Stomach (tissue), 4 donors: ENCODE results near the gene ZNF469.

Experiments used
- CTCF ChIP-seq, 7 experiments: fragments of 450-650 bp in 4 of 7; fragments of 200-600 bp in 3 of 7; sonication (generic) in 3 of 7; IDR thresholded peaks; one replicate each; pipeline ENCODE4 v1.5.1; 2016 to 2019; ENCODE audit warnings: antibody characterized with exemption in 7 of 7, control low read depth in 2 of 7, mild to moderate bottlenecking in 1 of 7
- POLR2A ChIP-seq, 4 donors: fragments of 450-650 bp; IDR thresholded peaks; one replicate each; pipeline ENCODE4 v1.6.1; 2016; ENCODE audit warnings: antibody characterized with exemption in 4 of 4, control low read depth in 2 of 4, mild to moderate bottlenecking in 1 of 4, moderate library complexity in 1 of 4
- POLR2AphosphoS5 ChIP-seq, 3 donors: sonication (generic); formaldehyde crosslinking; IDR thresholded peaks; one replicate each; pipeline ENCODE4 v1.6.1; 2016; ENCODE audit warnings: antibody characterized with exemption in 3 of 3

GRCh38 chr16:88381820-88382451 is 823 bp upstream of the ZNF469 start:
- no peak for TF ChIP-seq CTCF (IDR thresholded peaks at IDR 0.05)
- TF ChIP-seq POLR2A (IDR thresholded peaks at IDR 0.05), result no peak
- no peak for TF ChIP-seq POLR2AphosphoS5 (IDR thresholded peaks at IDR 0.05)
